Liver (tissue), 9 donors: Measurements from ENCODE around the gene INHBB. TPM values are rescaled to one million over a fixed set of nuclear protein-coding genes. Genes with fewer than 3 reads are reported as not detected.

Source experiments
- DNase-seq: peaks from one replicate; pipeline ENCODE4 v3.0.0-alpha.2; 2017; ENCODE audit warnings: low spot score
- H3K27ac ChIP-seq, 2 donors: one replicate each; pipeline ENCODE4 v1.7.0; 2013; ENCODE audit warnings: inconsistent platforms in 2 of 2, low read length in 2 of 2, control low read depth in 1 of 2, low read depth in 1 of 2, mild to moderate bottlenecking in 1 of 2
- H3K27me3 ChIP-seq, 4 donors: one replicate each; pipeline versions ENCODE4 v1.6.1 to v1.7.0; 2013; ENCODE audit warnings: low read length in 3 of 4, inconsistent platforms in 1 of 4, mild to moderate bottlenecking in 1 of 4, moderate library complexity in 1 of 4; ENCODE audit not compliant: control insufficient read depth in 4 of 4, insufficient read depth in 4 of 4
- H3K36me3 ChIP-seq, 4 donors: one replicate each; pipeline versions ENCODE4 v1.6.1 to v1.7.0; 2013; ENCODE audit warnings: low read length in 3 of 4, mild to moderate bottlenecking in 3 of 4, low read depth in 1 of 4, moderate library complexity in 1 of 4; ENCODE audit not compliant: control insufficient read depth in 4 of 4, insufficient read depth in 3 of 4
- H3K4me1 ChIP-seq, 4 donors: one replicate each; pipeline versions ENCODE4 v1.6.1 to v1.7.0; 2013; ENCODE audit warnings: low read length in 3 of 4, mild to moderate bottlenecking in 3 of 4, moderate library complexity in 1 of 4; ENCODE audit not compliant: control insufficient read depth in 4 of 4, insufficient read depth in 4 of 4
- H3K4me3 ChIP-seq, 3 donors: one replicate each; pipeline versions ENCODE4 v1.6.1 to v1.7.0; 2013; ENCODE audit warnings: low read length in 3 of 3, control low read depth in 1 of 3, low read depth in 1 of 3, mild to moderate bottlenecking in 1 of 3
- H3K9ac ChIP-seq, 2 donors: one replicate each; pipeline ENCODE4 v1.7.0; 2013; ENCODE audit warnings: low read length in 2 of 2, mild to moderate bottlenecking in 2 of 2, moderate library complexity in 2 of 2, control low read depth in 1 of 2, low read depth in 1 of 2
- H3K9me3 ChIP-seq, 4 donors: one replicate each; pipeline versions ENCODE4 v1.6.1 to v1.7.0; 2013; ENCODE audit warnings: low read length in 3 of 4; ENCODE audit not compliant: control insufficient read depth in 4 of 4
- ATF3 ChIP-seq: IDR thresholded peaks from 2 replicates; pipeline ENCODE4 v1.6.1; 2016; ENCODE audit warnings: antibody characterized with exemption
- EGR1 ChIP-seq, 2 donors: IDR thresholded peaks; 2 replicates each; pipeline ENCODE4 v1.6.1; 2016 to 2018; ENCODE audit warnings: antibody characterized with exemption in 2 of 2, low read depth in 2 of 2
- FOXA1 ChIP-seq: IDR thresholded peaks from 2 replicates; pipeline ENCODE4 v1.6.1; 2016; ENCODE audit warnings: antibody characterized with exemption
- FOXA2 ChIP-seq: IDR thresholded peaks from 2 replicates; pipeline ENCODE4 v1.6.1; 2016; ENCODE audit warnings: antibody characterized with exemption
- GABPA ChIP-seq, 2 donors: IDR thresholded peaks in 1 of 2; conservative IDR thresholded peaks in 1 of 2; 2 replicates each; pipeline ENCODE4 v1.6.1; 2016; ENCODE audit warnings: antibody characterized with exemption in 2 of 2, mild to moderate bottlenecking in 1 of 2, moderate library complexity in 1 of 2
- HNF4A ChIP-seq, 2 donors: conservative IDR thresholded peaks; 2 replicates each; pipeline ENCODE4 v1.6.1; 2016; ENCODE audit warnings: antibody characterized with exemption in 2 of 2, mild to moderate bottlenecking in 2 of 2
- JUND ChIP-seq, 2 donors: IDR thresholded peaks; 2 replicates each; pipeline ENCODE4 v1.6.1; 2016; ENCODE audit warnings: antibody characterized with exemption in 2 of 2
- MAX ChIP-seq: IDR thresholded peaks from 2 replicates; pipeline ENCODE4 v1.6.1; 2016; ENCODE audit warnings: antibody characterized with exemption
- RAD21 ChIP-seq, 2 donors: IDR thresholded peaks; 2 replicates each; pipeline ENCODE4 v1.6.1; 2016; ENCODE audit warnings: antibody characterized with exemption in 2 of 2, mild to moderate bottlenecking in 2 of 2
- SP1 ChIP-seq: IDR thresholded peaks from 2 replicates; pipeline ENCODE4 v1.6.1; 2018; ENCODE audit warnings: antibody characterized with exemption, mild to moderate bottlenecking
- TAF1 ChIP-seq: conservative IDR thresholded peaks from 2 replicates; pipeline ENCODE4 v1.6.1; 2016; ENCODE audit warnings: antibody characterized with exemption, mild to moderate bottlenecking
- YY1 ChIP-seq: IDR thresholded peaks from 2 replicates; pipeline ENCODE4 v1.6.1; 2016; ENCODE audit warnings: antibody characterized with exemption, mild to moderate bottlenecking
- WGBS: extraction: QIAGEN DNeasy Blood & Tissue Kit; methylation state at CpG from one replicate; pipeline ENCODE4 v1.1.7; 2013; 5-methylcytosine and 5-hydroxymethylcytosine counted together
- polyA plus RNA-seq, 2 donors: library from polyadenylated mRNA; stranded (reverse) in 1 of 2; unstranded in 1 of 2; fragments of 200-250 nt in 1 of 2; fragments of >200 nt in 1 of 2; fragmentation: Nextera tagmentation in 1 of 2; extraction: Ambion mirVana in 1 of 2; gene quantifications; one replicate each; pipeline versions ENCODE4 v1.2.1 to v1.2.3, GENCODE V29; 2013 to 2015
- total RNA-seq, 2 donors: library from RNA; depleted of rRNA; stranded (reverse); fragments of >200 nt; gene quantifications; one replicate each; pipeline ENCODE4 v1.2.3, GENCODE V29; 2014
- TF ChIP-seq, protein P1 (sequence below): IDR thresholded peaks from 2 replicates; pipeline ENCODE4 v1.6.1; 2016; ENCODE audit warnings: antibody characterized with exemption
- TF ChIP-seq, protein P2 (sequence below): IDR thresholded peaks from 2 replicates; pipeline ENCODE4 v1.6.1; 2016; ENCODE audit warnings: antibody characterized with exemption, mild to moderate bottlenecking
- TF ChIP-seq, protein P3 (sequence below): fragments of 150-350 bp; IDR thresholded peaks from 2 replicates; pipeline ENCODE4 v1.5.1; 2017; ENCODE audit warnings: improper control_type of control experiment, low read depth, low read length; ENCODE audit not compliant: missing input control
- donor health status: healthy.
- donor health status: healthy.
- donor health status: healthy.
- donor health status: healthy.
- donor health status: healthy.

INHBB gene
- total and polyA plus RNA-seq, 4 donors = 0.36 to 7.4 (median 2.1) TPM

DNA sequence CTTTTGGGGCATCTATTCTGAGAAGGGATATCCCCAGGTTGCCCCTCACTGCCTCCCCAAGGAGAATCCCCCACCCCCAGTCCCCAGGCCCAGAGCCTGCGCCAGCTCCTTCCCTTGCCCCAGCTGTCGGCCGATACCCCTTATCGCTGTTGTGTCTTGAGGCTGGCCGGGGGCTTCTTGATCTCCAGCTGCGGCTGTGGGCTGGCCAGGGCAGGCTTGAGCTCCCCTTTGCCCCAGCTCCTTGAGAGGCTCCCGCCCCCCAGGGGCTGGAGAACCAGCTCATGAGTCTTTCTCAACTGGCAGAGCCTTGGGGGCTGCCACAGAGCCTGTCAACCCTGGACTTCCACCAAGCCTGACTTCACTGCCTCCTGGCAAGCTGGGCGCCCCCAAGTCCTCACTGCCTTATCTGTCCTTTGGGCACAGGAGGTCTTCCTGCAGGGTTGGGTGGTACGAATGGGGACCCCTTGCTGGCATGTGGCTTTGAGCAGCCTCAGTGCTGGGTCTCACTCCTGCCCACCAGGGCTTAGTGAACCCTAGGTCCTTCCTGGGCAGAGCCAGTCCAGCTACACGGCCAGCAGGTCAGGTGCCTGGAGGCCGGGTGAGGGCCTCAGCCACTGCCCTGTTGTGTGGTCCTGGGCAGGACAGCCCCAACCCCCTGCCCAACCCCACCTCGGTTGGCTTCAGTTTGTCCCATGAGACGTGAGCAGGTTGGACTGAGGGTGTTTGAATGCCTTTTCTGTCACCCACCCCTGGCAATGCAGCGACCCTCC is 29.5 kb downstream of the INHBB start:
- DNase-seq = no peak
- Histone ChIP-seq H3K9ac (no peak overlapping the region), H3K27me3 (no peaks in the 10 kb centered on the region)

GRCh38 chr2:120376101-120376500 is 30.2 kb downstream of the INHBB start:
- DNase-seq = no peak
- Histone ChIP-seq H3K9me3 (no peaks in the 10 kb centered on the region), H3K4me1 (no peaks in the 10 kb centered on the region), H3K9ac (no peak overlapping the region), H3K36me3 (no peaks in the 10 kb centered on the region), H3K4me3 (no peak overlapping the region), H3K27ac (no peak overlapping the region), H3K27me3 (no peaks in the 10 kb centered on the region)
- 89% methylated on average over 12 of the region's 12 CpGs for WGBS
- TF ChIP-seq, protein P1, sequence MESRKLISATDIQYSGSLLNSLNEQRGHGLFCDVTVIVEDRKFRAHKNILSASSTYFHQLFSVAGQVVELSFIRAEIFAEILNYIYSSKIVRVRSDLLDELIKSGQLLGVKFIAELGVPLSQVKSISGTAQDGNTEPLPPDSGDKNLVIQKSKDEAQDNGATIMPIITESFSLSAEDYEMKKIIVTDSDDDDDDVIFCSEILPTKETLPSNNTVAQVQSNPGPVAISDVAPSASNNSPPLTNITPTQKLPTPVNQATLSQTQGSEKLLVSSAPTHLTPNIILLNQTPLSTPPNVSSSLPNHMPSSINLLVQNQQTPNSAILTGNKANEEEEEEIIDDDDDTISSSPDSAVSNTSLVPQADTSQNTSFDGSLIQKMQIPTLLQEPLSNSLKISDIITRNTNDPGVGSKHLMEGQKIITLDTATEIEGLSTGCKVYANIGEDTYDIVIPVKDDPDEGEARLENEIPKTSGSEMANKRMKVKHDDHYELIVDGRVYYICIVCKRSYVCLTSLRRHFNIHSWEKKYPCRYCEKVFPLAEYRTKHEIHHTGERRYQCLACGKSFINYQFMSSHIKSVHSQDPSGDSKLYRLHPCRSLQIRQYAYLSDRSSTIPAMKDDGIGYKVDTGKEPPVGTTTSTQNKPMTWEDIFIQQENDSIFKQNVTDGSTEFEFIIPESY = no peak
- TF ChIP-seq MAX = no peak
- TF ChIP-seq JUND (IDR thresholded peaks at IDR 0.05) = no peak
- no peak for TF ChIP-seq FOXA2
- TF ChIP-seq, protein P2, sequence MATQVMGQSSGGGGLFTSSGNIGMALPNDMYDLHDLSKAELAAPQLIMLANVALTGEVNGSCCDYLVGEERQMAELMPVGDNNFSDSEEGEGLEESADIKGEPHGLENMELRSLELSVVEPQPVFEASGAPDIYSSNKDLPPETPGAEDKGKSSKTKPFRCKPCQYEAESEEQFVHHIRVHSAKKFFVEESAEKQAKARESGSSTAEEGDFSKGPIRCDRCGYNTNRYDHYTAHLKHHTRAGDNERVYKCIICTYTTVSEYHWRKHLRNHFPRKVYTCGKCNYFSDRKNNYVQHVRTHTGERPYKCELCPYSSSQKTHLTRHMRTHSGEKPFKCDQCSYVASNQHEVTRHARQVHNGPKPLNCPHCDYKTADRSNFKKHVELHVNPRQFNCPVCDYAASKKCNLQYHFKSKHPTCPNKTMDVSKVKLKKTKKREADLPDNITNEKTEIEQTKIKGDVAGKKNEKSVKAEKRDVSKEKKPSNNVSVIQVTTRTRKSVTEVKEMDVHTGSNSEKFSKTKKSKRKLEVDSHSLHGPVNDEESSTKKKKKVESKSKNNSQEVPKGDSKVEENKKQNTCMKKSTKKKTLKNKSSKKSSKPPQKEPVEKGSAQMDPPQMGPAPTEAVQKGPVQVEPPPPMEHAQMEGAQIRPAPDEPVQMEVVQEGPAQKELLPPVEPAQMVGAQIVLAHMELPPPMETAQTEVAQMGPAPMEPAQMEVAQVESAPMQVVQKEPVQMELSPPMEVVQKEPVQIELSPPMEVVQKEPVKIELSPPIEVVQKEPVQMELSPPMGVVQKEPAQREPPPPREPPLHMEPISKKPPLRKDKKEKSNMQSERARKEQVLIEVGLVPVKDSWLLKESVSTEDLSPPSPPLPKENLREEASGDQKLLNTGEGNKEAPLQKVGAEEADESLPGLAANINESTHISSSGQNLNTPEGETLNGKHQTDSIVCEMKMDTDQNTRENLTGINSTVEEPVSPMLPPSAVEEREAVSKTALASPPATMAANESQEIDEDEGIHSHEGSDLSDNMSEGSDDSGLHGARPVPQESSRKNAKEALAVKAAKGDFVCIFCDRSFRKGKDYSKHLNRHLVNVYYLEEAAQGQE = no peak
- TF ChIP-seq FOXA1 = no peak
- TF ChIP-seq, protein P3, sequence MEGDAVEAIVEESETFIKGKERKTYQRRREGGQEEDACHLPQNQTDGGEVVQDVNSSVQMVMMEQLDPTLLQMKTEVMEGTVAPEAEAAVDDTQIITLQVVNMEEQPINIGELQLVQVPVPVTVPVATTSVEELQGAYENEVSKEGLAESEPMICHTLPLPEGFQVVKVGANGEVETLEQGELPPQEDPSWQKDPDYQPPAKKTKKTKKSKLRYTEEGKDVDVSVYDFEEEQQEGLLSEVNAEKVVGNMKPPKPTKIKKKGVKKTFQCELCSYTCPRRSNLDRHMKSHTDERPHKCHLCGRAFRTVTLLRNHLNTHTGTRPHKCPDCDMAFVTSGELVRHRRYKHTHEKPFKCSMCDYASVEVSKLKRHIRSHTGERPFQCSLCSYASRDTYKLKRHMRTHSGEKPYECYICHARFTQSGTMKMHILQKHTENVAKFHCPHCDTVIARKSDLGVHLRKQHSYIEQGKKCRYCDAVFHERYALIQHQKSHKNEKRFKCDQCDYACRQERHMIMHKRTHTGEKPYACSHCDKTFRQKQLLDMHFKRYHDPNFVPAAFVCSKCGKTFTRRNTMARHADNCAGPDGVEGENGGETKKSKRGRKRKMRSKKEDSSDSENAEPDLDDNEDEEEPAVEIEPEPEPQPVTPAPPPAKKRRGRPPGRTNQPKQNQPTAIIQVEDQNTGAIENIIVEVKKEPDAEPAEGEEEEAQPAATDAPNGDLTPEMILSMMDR = no peak
- no peak for TF ChIP-seq TAF1
- no peak for TF ChIP-seq GABPA (IDR thresholded peaks at IDR 0.05 in 1 of 2, conservative IDR thresholded peaks at IDR 0.05 in 1 of 2)

More for the DNA sequence above, 29.5 kb downstream of the INHBB start:
- Histone ChIP-seq H3K27ac (no peak overlapping the region), H3K9me3 (no peaks in the 10 kb centered on the region), H3K4me1 (no peaks in the 10 kb centered on the region), H3K4me3 (no peak overlapping the region), H3K36me3 (no peaks in the 10 kb centered on the region)
- 93% methylated on average over 14 of the region's 14 CpGs for WGBS
- TF ChIP-seq EGR1 (IDR thresholded peaks at IDR 0.05; ENCODE audit: low read depth in 2 of 2) = no peak
- TF ChIP-seq GABPA (IDR thresholded peaks at IDR 0.05 in 1 of 2, conservative IDR thresholded peaks at IDR 0.05 in 1 of 2) = no peak
- TF ChIP-seq, protein P1 = no peak
- TF ChIP-seq SP1 = no peak
- TF ChIP-seq ATF3 = no peak
- no peak for TF ChIP-seq RAD21 (IDR thresholded peaks at IDR 0.05)
- TF ChIP-seq, protein P3 = no peak
- TF ChIP-seq MAX = no peak
- no peak for TF ChIP-seq YY1
- no peak for TF ChIP-seq JUND (IDR thresholded peaks at IDR 0.05)
- TF ChIP-seq FOXA1 = no peak
- TF ChIP-seq TAF1 = no peak
- TF ChIP-seq HNF4A (conservative IDR thresholded peaks at IDR 0.05) = no peak
